ENCODE data around the gene MRAS.
"Not testable (repeated sequence)": the region's sequence is repeated elsewhere in the genome, so short reads cannot be mapped to it uniquely, and the experiment has no call there.

Gene MRAS

GRCh38 chr3:138450704-138451424, 102.5 kb downstream of the MRAS start:
- H3K27me3 ChIP-seq (ENCODE audit: control insufficient read depth, insufficient read depth, low read length), result peaks cover 3% of the 10 kb centered on the region
- H3K4me3 ChIP-seq (ENCODE audit: low read length), result no peak overlapping the region
- no peak overlapping the region for H3K9ac ChIP-seq (ENCODE audit: low read length)
- H3K4me1 ChIP-seq (ENCODE audit: control insufficient read depth, insufficient read depth, low read length), result no peaks in the 10 kb centered on the region
- H3K27ac ChIP-seq (ENCODE audit: low read depth, low read length), result no peak overlapping the region
- no peaks in the 10 kb centered on the region for H3K36me3 ChIP-seq (ENCODE audit: control insufficient read depth, insufficient read depth, low read length)

- no peak overlapping the region for H3K9ac ChIP-seq (ENCODE audit: low read length)
- H3K4me3 ChIP-seq (ENCODE audit: low read length), result no peak overlapping the region
- no peaks in the 10 kb centered on the region for H3K36me3 ChIP-seq (ENCODE audit: control insufficient read depth, insufficient read depth, low read length)
- H3K4me1 ChIP-seq (ENCODE audit: control insufficient read depth, insufficient read depth, low read length), result no peaks in the 10 kb centered on the region
- no peak overlapping the region for H3K27ac ChIP-seq (ENCODE audit: low read depth, low read length)
- H3K27me3 ChIP-seq (ENCODE audit: control insufficient read depth, insufficient read depth, low read length), result peaks cover 3% of the 10 kb centered on the region
Measured at GRCh38 chr3:138451595-138452162, 103.3 kb downstream of the MRAS start.

GRCh38 chr3:138452436-138452835, 104.1 kb downstream of the MRAS start:
- H3K4me1 ChIP-seq (ENCODE audit: control insufficient read depth, insufficient read depth, low read length), result no peaks in the 10 kb centered on the region
- H3K36me3 ChIP-seq (ENCODE audit: control insufficient read depth, insufficient read depth, low read length), result no peaks in the 10 kb centered on the region
- H3K27ac ChIP-seq (ENCODE audit: low read depth, low read length), result no peak overlapping the region
- no peak overlapping the region for H3K4me3 ChIP-seq (ENCODE audit: low read length)
- H3K9ac ChIP-seq (ENCODE audit: low read length), result no peak overlapping the region
- H3K27me3 ChIP-seq (ENCODE audit: control insufficient read depth, insufficient read depth, low read length), result peaks cover 3% of the 10 kb centered on the region

- not testable (repeated sequence) for H3K36me3 ChIP-seq (ENCODE audit: control insufficient read depth, insufficient read depth, low read length); H3K9ac ChIP-seq (ENCODE audit: low read length); H3K27me3 ChIP-seq (ENCODE audit: control insufficient read depth, insufficient read depth, low read length); H3K27ac ChIP-seq (ENCODE audit: low read depth, low read length); H3K4me3 ChIP-seq (ENCODE audit: low read length); H3K4me1 ChIP-seq (ENCODE audit: control insufficient read depth, insufficient read depth, low read length)
Measured at GRCh38 chr3:138453940-138454339, 105.6 kb downstream of the MRAS start.

All from rectal smooth muscle tissue (tissue), 1 donor.